HUDEP-2 (cell line): ENCODE measurements around the gene PLXND1.
"Not testable (repeated sequence)": the region's sequence is repeated elsewhere in the genome, so short reads cannot be mapped to it uniquely, and the experiment has no call there.

ENCODE experiments used
- DNase-seq, 76 experiments: peaks; one replicate each; lab custom pipeline; 2025; ENCODE audit not compliant: unreplicated experiment in 76 of 76; lab: John Stamatoyannopoulos, UW

PLXND1 gene

GRCh38 chr3:129515108-129515820 lies 91.2 kb downstream of the PLXND1 start:
- DNase-seq = not testable (repeated sequence)

- no peak for DNase-seq
These were observed 91.9 kb downstream of the PLXND1 start for GRCh38 chr3:129514563-129514962.

DNA sequence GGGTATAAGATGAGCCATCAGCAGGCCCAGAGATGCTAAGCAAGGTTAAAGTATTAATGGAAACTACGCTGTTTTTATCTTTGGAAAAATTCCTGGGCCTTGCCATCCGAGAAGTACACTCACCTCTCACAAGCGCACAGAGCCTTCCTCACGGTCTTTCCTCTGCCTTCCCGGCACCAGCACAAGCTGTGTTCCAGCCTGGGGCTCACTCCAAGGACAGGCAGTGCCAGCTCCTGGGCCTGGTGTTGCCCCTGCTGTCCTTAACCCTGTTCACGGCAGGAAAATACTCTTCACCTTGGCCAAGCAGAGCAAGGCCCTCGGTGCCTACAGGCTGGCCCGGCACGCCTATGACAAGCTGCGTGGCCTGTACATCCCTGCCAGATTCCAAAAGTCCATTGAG lies 92.4 kb downstream of the PLXND1 start:
- DNase-seq = no peak

DNA sequence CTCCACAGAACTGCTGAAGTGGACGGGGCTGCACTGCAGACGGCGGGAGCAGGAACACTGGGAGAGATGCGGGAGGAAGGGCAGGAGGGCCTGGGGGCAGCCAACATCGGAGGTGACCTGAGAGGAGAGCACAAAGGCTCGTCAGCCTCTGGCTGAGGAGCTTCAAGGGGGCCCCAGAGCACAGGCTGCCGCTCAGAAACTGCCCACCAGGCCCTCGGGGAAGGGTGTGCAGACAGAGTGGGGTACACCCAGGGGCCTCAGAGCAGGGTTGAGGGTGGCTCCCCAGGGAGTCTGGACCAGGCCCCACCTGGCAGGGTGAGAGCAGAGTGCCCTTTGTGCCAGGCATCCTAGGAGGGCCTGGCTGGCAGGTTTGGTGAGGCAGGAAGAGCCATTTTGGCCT lies 92.8 kb downstream of the PLXND1 start:
- no peak for DNase-seq

DNA sequence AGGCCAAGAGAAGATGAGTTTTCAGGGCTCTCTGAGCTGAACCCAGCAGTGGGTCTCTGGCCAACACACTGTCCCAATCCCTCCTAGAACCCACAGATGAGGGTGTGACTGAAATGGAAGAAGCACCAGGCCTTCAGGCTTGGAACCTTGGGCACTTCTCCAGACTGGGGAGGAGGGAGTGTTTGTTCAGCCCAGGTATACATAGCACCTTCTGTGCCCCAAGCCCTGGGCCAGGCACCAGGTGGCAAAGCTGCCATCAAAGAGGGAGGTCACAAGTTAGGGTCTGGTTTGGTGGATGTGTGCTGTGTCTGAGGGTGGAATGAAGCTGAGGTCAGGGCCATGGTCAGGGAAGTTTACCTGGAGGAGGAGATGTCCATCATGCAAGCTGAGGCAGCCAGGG lies 93.9 kb downstream of the PLXND1 start:
- no peak for DNase-seq

DNA sequence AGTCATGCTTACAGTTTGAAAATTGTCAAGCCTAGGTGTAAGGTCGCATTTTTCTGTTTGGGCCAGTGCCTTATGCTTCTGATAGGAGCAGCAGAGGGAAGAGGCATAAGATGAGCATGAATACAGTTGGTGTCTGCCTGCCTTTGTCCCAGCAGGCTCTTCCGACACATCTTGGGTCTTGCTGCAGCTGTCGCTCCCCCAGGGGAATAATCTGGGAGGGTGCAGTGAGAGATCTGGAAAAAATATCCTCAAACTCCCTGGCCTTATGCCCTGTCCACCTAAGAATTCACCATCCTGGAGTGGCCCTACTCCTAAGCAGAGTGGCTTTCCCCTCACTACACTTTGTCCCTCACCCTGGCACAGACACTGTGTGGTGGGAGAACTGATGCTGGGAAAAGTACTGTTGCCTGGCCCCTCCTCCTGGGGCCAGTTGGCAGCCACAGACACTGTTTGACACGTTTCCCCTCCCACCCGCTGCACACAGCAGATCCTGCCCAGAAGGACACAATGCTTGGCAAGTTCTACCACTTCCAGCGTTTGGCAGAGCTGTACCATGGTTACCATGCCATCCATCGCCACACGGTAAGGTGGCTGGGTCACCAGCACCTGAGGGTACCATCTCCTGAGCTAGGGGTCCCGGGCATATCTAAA lies 99.2 kb downstream of the PLXND1 start:
- no peak for DNase-seq

DNA sequence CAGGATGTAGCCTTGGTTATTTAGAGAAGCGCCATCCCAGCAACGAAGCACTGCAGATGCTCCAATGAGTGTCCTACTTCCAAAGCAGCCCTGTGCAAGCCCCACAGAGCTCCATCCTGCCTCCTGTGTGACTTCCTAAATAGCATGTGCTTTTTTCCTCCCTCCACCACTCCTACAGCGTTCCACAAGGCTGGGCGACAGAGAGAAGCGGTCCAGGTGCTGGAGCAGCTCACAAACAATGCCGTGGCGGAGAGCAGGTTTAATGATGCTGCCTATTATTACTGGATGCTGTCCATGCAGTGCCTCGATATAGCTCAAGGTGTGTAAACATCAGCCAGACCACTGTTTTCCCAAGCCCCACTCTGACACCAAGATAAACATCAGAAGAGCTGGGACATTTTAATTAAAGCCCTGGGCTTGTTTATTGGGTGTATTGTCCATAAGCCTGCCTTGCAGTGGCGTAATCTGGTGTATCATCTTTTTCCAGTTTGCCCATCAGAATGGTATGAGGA lies 100.2 kb downstream of the PLXND1 start:
- no peak for DNase-seq

GRCh38 chr3:129505341-129505740 lies 101.1 kb downstream of the PLXND1 start:
- no peak for DNase-seq
